ENCODE data around the gene GM2A. TPM values are rescaled to one million over a fixed set of nuclear protein-coding genes. Genes with fewer than 3 reads are reported as not detected.

Gene GM2A
- total and polyA plus RNA-seq, 2 of the 13 experiments (the other 11 are each of a cell fraction or from before 2014, with no cell fraction given) = 14.6 to 29.6 TPM

DNA sequence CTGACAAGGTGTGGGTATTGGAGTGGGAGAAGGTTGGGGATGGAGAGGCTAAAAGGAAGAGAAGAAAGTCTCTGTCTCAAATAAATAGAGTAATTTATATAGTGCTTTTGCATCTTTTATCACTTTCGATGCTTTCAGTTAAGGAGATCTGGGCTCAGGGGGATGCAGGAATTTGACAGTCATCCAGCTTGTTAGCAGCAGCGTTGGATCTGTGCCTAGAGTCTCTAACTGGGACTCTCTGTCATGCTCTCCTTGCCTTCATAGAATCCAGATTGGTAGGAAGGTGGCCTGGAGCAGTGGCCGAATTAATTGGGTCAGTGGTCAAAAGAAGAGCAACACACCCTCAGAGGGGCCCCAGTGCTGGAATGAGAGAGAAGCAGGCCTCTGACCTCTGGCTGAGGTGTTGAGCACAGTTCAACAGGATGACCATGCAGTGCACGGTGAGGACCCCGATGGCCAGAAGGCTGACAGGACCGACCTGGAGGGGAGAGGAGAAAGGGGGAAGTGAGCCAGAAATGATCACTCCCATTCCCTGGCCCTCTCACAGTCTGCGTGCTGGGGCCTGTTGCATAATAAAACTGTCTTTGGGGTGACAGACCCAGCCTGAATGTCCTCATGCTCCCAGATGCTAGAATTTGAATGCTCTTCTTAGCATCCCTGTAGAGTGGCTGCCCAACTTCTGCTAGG is 42.9 kb downstream of the GM2A start:
- intact Hi-C loops (cut with micrococcal nuclease; ENCODE audit: unreplicated experiment) (no loop called here), in situ Hi-C loops (cut with HindIII; ENCODE audit: extremely low pct_ligation_motif_present, low pct_unique_long_range_greater_than_20kb) (no loop called here)
- 6% methylated on average over 7 of the region's 7 CpGs for WGBS (ENCODE audit: low lambda C conversion rate)
- ATAC-seq = no peak
- H2AFZ ChIP-seq (ENCODE audit: low read length) = no peak overlapping the region
- 0 out of 5 replicates have a peak, but pooled peaks cover 0 to 6% of the 10 kb centered on the region in 2 experiments for H3K27me3 ChIP-seq (ENCODE audit: control insufficient read depth in 1 of 2, insufficient read depth in 2 of 2, low read length in 2 of 2)
- no peak overlapping the region for H3K9ac ChIP-seq (ENCODE audit: insufficient read depth, low read depth, low read length)
- no peak for FAIRE-seq
- ChIA-PET CTCF (ENCODE audit: low intra/inter-chr PET ratio, low total read pairs) (no interaction called here), POLR2A (no interaction called here)
- H3K4me2 ChIP-seq (ENCODE audit: low read depth, low read length) = no peak overlapping the region
- H3K4me1 ChIP-seq (ENCODE audit: insufficient read depth, low read length) = no peaks in the 10 kb centered on the region
- no peak overlapping the region for H3K4me3 ChIP-seq (replicated peaks in 1 of 3; ENCODE audit: insufficient read depth in 1 of 3, low read depth in 2 of 3, low read length in 3 of 3)
- TF ChIP-seq CAMTA2 (CRISPR knock-in tag; IDR thresholded peaks at IDR 0.05; ENCODE audit: borderline replicate concordance) = no peak
- TF ChIP-seq ZNF768 (CRISPR knock-in tag; IDR thresholded peaks at IDR 0.05) = no peak
- TF ChIP-seq ZNF879 (CRISPR knock-in tag; IDR thresholded peaks at IDR 0.05) = no peak
- TF ChIP-seq, protein P1, sequence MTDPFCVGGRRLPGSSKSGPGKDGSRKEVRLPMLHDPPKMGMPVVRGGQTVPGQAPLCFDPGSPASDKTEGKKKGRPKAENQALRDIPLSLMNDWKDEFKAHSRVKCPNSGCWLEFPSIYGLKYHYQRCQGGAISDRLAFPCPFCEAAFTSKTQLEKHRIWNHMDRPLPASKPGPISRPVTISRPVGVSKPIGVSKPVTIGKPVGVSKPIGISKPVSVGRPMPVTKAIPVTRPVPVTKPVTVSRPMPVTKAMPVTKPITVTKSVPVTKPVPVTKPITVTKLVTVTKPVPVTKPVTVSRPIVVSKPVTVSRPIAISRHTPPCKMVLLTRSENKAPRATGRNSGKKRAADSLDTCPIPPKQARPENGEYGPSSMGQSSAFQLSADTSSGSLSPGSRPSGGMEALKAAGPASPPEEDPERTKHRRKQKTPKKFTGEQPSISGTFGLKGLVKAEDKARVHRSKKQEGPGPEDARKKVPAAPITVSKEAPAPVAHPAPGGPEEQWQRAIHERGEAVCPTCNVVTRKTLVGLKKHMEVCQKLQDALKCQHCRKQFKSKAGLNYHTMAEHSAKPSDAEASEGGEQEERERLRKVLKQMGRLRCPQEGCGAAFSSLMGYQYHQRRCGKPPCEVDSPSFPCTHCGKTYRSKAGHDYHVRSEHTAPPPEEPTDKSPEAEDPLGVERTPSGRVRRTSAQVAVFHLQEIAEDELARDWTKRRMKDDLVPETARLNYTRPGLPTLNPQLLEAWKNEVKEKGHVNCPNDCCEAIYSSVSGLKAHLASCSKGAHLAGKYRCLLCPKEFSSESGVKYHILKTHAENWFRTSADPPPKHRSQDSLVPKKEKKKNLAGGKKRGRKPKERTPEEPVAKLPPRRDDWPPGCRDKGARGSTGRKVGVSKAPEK (CRISPR knock-in tag; IDR thresholded peaks at IDR 0.05; ENCODE audit: borderline replicate concordance) = no peak
- TF ChIP-seq MAFK (conservative IDR thresholded peaks at IDR 0.05 in 1 of 2, IDR thresholded peaks at IDR 0.05 in 1 of 2; ENCODE audit: low read length in 2 of 2) = no peak
- no peak for TF ChIP-seq IKZF4 (CRISPR knock-in tag; IDR thresholded peaks at IDR 0.05; ENCODE audit: borderline replicate concordance, low read depth, not compliant biosample characterization)
- TF ChIP-seq, protein P2, sequence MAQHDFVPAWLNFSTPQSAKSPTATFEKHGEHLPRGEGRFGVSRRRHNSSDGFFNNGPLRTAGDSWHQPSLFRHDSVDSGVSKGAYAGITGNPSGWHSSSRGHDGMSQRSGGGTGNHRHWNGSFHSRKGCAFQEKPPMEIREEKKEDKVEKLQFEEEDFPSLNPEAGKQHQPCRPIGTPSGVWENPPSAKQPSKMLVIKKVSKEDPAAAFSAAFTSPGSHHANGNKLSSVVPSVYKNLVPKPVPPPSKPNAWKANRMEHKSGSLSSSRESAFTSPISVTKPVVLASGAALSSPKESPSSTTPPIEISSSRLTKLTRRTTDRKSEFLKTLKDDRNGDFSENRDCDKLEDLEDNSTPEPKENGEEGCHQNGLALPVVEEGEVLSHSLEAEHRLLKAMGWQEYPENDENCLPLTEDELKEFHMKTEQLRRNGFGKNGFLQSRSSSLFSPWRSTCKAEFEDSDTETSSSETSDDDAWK (CRISPR knock-in tag; IDR thresholded peaks at IDR 0.05) = no peak
- no peak for TF ChIP-seq KLF11 (CRISPR knock-in tag; IDR thresholded peaks at IDR 0.05)
- TF ChIP-seq ZEB1 (IDR thresholded peaks at IDR 0.05; ENCODE audit: insufficient replicate concordance, low read depth) = no peak
- TF ChIP-seq RFXANK (CRISPR knock-in tag; IDR thresholded peaks at IDR 0.05) = no peak
- no peak for TF ChIP-seq HOXD1 (CRISPR knock-in tag; IDR thresholded peaks at IDR 0.05)
- no peak for TF ChIP-seq GTF2F1 (IDR thresholded peaks at IDR 0.05; ENCODE audit: low read length)
- TF ChIP-seq ZNF746 (CRISPR knock-in tag; IDR thresholded peaks at IDR 0.05) = no peak
- no peak overlapping the region for H3K27ac ChIP-seq (ENCODE audit: extremely low read length, insufficient read depth, low read length)
- H3K9me3 ChIP-seq (ENCODE audit: low read length) = no peaks in the 10 kb centered on the region
- DNase-seq (ENCODE audit: low spot score) = no peak
- H3K36me3 ChIP-seq (replicated peaks in 1 of 2; ENCODE audit: control insufficient read depth in 1 of 2, insufficient read depth in 2 of 2, low read length in 2 of 2) = no peaks in the 10 kb centered on the region
- H3K79me2 ChIP-seq (ENCODE audit: insufficient read depth, low read length) = no peaks in the 10 kb centered on the region
- no peaks in the 10 kb centered on the region for H4K20me1 ChIP-seq (ENCODE audit: insufficient read depth, low read length)
- BruUV-seq (replicated peaks) = no TSS peak
